ENCODE data around the gene ARHGDIG. TPM values are rescaled to one million over a fixed set of nuclear protein-coding genes. Genes with fewer than 3 reads are reported as not detected.

The ARHGDIG gene
- total RNA-seq, 1 experiment from 2014 or later, result 5.9 TPM

DNA sequence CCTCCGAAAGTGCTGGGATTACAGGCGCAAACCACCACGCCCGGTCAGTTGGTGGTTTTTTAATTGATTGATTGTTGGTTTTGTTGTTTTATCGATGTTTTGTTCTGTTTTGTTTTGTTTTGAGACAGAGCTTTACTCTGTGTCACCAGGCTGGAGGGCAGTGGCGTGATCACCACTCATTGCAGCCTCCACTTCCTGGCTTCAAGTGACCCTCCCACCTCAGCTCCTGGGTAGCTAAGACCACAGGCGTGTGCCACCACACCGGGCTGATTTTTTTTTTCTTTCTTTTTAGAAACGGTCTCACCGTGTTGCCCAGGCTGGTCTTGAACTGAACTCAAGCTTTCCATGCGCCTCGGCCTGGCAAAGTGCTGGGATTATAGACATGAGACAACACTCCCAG, 33.4 kb upstream of the ARHGDIG start:
- no peak overlapping the region for H2AK5ac ChIP-seq (ENCODE audit: insufficient read length, low read length)
- H3K4ac ChIP-seq (ENCODE audit: low read depth, low read length), result no peak overlapping the region
- no peaks in the 10 kb centered on the region for H3K27me3 ChIP-seq (ENCODE audit: insufficient read depth, low read length)
- H3K79me2 ChIP-seq (ENCODE audit: insufficient read depth, low read length), result no peaks in the 10 kb centered on the region; the same call in 1 of the 2 replicates
- H3T11ph ChIP-seq (ENCODE audit: low read length), result no peak overlapping the region
- WGBS (ENCODE audit: extremely low coverage, insufficient read length, low lambda C conversion rate), result no CpG with 5 or more reads among the region's 12 CpGs
- no peak overlapping the region for H3K4me3 Mint-ChIP-seq
- H3K4me1 Mint-ChIP-seq, result peaks cover 0 to under 1% of the 10 kb centered on the region in 2 experiments; a peak in 2 of 4 replicates
- H2BK15ac ChIP-seq (ENCODE audit: low read depth, low read length), result no peak overlapping the region
- H3K27ac ChIP-seq (ENCODE audit: insufficient read length, low read depth, low read length), result no peak overlapping the region
- H3K9ac ChIP-seq (ENCODE audit: extremely low read depth, insufficient read length, low read length), result no peak overlapping the region
- H4K91ac ChIP-seq (ENCODE audit: insufficient read length, low read depth, low read length), result no peak overlapping the region
- no peak overlapping the region for H2BK120ac ChIP-seq (ENCODE audit: low read depth, low read length, poor library complexity, severe bottlenecking)
- TF ChIP-seq CTCF (conservative IDR thresholded peaks at IDR 0.05), result no peak
- H3K14ac ChIP-seq (ENCODE audit: insufficient read depth, low read length), result no peak overlapping the region
- H3K4me1 ChIP-seq (ENCODE audit: insufficient read depth, low read length), result no peaks in the 10 kb centered on the region
- peaks cover 8% of the 10 kb centered on the region for H3K79me1 ChIP-seq (ENCODE audit: insufficient read depth, low read depth, low read length, poor library complexity, severe bottlenecking)
- no peaks in the 10 kb centered on the region for H4K20me1 ChIP-seq (ENCODE audit: control insufficient read depth, insufficient read depth, insufficient read length)
- H2AFZ ChIP-seq (ENCODE audit: low read length), result no peak overlapping the region
- no peak overlapping the region for H3K4me2 ChIP-seq (ENCODE audit: insufficient read depth, insufficient read length, low read length)
- H4K8ac ChIP-seq (replicated peaks; ENCODE audit: insufficient read length, low read depth, low read length), result no peak overlapping the region
- no peak overlapping the region for H3K18ac ChIP-seq (ENCODE audit: insufficient read length, low read depth, low read length)
- no peak overlapping the region for H4K5ac ChIP-seq (ENCODE audit: insufficient read length, low read depth, low read length)
- DNase-seq, result no peak
- peak overlapping the region in 2 of 3 experiments; percentile 20 to 63; a peak in 1 of 7 replicates for H3K27ac Mint-ChIP-seq
- no peak overlapping the region for H2BK12ac ChIP-seq (ENCODE audit: insufficient read length, low read depth, low read length)
- H2BK20ac ChIP-seq (ENCODE audit: low read depth, low read length, poor library complexity, severe bottlenecking), result no peak overlapping the region
- H3K23ac ChIP-seq (ENCODE audit: insufficient read length, low read depth, low read length), result no peak overlapping the region
- no peak overlapping the region for H3K56ac ChIP-seq (ENCODE audit: insufficient read length, low read depth, low read length)
- no peak overlapping the region for H2BK5ac ChIP-seq (ENCODE audit: insufficient read length, low read length)
- H3K9me3 ChIP-seq (ENCODE audit: control insufficient read depth, low read depth, low read length), result no peaks in the 10 kb centered on the region
- no peaks in the 10 kb centered on the region for H3K23me2 ChIP-seq (ENCODE audit: insufficient read length, low read depth, low read length, poor library complexity, severe bottlenecking)
- H3K27me3 Mint-ChIP-seq (ENCODE audit: low read depth), result no peaks in the 10 kb centered on the region
- H3K9me3 Mint-ChIP-seq, result no peaks in the 10 kb centered on the region
- peaks cover 0 to 11% (median 10%) of the 10 kb centered on the region in 3 experiments; a peak in 4 of 7 replicates for H3K36me3 Mint-ChIP-seq (ENCODE audit: insufficient read depth in 1 of 3, low read depth in 3 of 3)

Measured in H9 (cell line).